ENCODE measurements around the gene AHNAK.
"Not testable (repeated sequence)": the region's sequence is repeated elsewhere in the genome, so short reads cannot be mapped to it uniquely, and the experiment has no call there.

Gene AHNAK

DNA sequence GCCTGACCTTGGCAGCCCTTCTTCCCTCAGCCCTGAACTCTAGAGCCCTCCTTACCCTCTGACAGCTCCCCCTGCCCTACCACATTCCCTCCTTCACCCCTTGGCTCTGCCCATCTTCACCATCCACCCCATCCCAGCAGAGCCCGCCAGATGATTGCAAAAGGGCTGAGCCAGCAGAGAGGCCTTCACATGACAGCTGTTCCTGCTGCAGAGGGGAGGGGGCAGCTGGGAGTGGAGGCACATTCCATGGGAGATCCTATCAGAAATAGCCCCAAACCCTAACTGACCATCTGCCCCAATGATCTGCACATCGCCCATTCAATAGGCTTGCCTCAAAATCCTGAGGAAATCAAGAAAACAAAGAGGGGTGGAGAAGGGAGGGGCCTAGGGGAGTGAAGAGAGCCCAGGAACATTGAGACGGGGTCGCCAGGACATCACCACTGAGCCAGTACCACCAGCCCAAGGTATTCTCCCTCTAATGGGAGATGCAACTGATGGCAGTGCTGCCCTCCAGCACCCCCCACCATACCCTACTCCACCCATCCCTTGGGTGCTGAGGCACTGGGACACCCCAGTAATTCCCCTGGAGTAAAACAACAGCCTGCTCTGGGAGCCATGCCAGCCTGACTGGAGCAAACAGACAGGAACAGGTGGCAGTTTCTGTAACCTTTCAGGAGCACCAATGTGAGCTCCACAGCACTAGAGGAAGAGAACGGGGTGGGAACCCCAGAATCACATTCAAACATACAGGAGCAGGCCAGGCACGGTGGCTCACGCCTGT lies 8.0 kb upstream of the AHNAK start:
- no peak for DNase-seq
- no peaks in the 10 kb centered on the region for H3K27me3 ChIP-seq (replicated peaks)

DNA sequence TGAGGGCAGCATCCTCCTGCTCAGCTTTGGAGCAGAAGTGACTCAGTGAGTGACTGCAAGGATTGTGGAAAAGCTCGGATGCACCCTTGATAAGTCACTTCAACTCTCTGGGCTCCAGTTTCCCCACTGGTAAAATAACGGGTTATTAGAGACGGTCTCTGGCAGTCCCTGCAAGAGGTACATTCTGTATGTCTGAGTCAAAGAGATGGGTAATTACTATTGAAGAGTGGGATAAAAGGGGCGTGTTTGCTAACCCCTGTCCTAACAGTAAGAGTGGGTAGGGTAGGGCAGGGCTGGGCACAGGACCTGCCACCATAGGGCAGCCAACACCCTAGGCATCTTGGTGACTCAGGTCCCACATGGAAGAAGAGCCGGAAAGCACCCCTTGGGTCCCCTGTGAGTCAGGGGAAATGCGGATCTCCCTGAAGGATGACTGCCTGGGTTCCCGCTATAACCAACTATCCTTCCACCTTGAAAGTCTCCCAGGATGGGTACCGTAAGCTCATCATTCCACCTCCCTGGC lies 7.3 kb upstream of the AHNAK start:
- DNase-seq, result peak; percentile 86
- H3K27ac ChIP-seq, result peak overlapping the region; percentile 86
- H3K27me3 ChIP-seq (replicated peaks), result no peaks in the 10 kb centered on the region
- H3K4me3 ChIP-seq (ENCODE audit: low read depth, low read length), result peak overlapping the region; percentile 40
- TF ChIP-seq, protein P1, sequence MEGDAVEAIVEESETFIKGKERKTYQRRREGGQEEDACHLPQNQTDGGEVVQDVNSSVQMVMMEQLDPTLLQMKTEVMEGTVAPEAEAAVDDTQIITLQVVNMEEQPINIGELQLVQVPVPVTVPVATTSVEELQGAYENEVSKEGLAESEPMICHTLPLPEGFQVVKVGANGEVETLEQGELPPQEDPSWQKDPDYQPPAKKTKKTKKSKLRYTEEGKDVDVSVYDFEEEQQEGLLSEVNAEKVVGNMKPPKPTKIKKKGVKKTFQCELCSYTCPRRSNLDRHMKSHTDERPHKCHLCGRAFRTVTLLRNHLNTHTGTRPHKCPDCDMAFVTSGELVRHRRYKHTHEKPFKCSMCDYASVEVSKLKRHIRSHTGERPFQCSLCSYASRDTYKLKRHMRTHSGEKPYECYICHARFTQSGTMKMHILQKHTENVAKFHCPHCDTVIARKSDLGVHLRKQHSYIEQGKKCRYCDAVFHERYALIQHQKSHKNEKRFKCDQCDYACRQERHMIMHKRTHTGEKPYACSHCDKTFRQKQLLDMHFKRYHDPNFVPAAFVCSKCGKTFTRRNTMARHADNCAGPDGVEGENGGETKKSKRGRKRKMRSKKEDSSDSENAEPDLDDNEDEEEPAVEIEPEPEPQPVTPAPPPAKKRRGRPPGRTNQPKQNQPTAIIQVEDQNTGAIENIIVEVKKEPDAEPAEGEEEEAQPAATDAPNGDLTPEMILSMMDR (IDR thresholded peaks at IDR 0.05; ENCODE audit: low read depth, low read length, missing control alignments), result no peak
- H3K36me3 ChIP-seq (replicated peaks), result peaks cover 17% of the 10 kb centered on the region
- in situ Hi-C loops (cut with HindIII; ENCODE audit: low pct_ligation_motif_present, low sequenced_read_pairs), result loop anchor here (25.0 kb wide), 1 partner anchor 167 kb away; no protein-coding TSS in a partner anchor

More for the DNA sequence above, 8.0 kb upstream of the AHNAK start:
- H3K36me3 ChIP-seq (replicated peaks), result peaks cover 24% of the 10 kb centered on the region
- in situ Hi-C loops (cut with HindIII; ENCODE audit: low pct_ligation_motif_present, low sequenced_read_pairs), result loop anchor here (25.0 kb wide), 1 partner anchor 167 kb away; no protein-coding TSS in a partner anchor
- no peak overlapping the region for H3K4me3 ChIP-seq (ENCODE audit: low read depth, low read length)
- peak overlapping the region; percentile 86 for H3K27ac ChIP-seq
- TF ChIP-seq, protein P1 (IDR thresholded peaks at IDR 0.05; ENCODE audit: low read depth, low read length, missing control alignments), result no peak

DNA sequence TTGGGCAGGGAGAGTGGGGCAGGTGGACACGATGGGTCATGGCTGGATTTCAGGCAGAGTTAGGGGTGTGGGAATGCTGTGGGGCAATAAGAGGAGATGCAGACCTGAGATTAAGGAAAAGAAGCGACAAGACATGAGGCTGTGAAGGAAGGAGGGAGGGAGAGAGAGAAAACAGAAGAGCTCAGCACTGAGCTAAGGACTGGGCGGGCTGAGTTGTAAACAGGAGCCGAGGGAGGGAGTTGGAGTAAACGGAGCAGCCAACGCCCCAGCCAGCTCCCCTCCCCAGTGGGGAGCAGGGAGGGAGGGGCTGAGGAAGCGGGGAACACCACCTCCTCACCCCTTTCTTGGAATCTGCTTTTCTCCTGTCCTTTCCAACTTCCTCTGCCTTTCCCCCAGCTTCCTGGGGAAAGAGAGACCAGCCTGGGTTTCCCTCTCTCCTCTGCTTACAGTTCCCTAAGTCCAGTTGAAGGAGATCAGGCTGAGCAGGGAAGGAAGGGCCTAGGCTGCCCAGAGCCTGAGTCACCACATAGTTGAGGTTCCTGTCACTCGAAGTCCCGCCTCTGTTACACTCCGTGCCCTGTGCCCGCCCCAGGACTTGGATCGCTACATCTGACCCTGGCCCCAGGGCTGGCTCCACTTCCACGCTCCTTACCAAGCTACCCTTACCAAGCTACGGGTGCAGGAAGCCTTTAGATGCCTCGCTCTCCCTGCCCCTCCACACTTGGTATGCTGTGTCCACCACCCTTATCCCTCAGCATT lies 6.7 kb upstream of the AHNAK start:
- DNase-seq, result peak; percentile 94
- H3K27ac ChIP-seq, result peak overlapping the region; percentile 86

DNA sequence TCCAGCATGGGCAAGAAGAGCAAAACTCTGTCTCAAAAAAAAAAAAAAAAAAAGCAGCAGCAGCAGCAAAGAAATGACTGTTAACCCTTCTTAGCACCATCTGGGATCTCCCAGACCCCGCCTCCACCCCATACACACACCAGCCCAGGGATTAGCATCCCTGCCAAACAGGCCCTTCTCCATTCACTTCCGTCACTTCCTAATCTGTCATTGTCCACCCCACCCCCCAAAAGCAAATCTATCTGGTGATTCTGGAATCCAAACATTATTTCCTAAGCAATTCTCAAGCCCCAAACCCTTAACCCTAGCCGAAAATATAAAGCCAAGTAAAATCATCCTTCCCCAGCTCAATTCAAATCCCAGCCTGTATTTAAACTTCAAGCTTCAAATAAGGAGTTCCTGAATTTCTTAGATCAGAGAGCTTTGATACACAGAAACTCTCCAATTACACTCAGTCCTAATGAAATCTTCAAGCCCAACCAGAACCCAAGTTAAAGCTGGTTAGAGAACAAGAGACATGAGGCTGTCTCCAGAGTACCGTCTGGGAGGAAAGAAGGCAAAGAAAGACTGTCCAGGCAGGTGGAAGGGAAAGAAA lies 6.0 kb upstream of the AHNAK start:
- Histone ChIP-seq H3K4me3 (ENCODE audit: low read depth, low read length) (peak overlapping the region; percentile 40), H3K36me3 (replicated peaks) (peaks cover 8% of the 10 kb centered on the region), H3K27me3 (replicated peaks) (no peaks in the 10 kb centered on the region), H3K27ac (peak overlapping the region; percentile 86)
- in situ Hi-C loops (cut with HindIII; ENCODE audit: low pct_ligation_motif_present, low sequenced_read_pairs), result loop anchor here (25.0 kb wide), 1 partner anchor 165 kb away; no protein-coding TSS in a partner anchor
- DNase-seq, result no peak
- TF ChIP-seq, protein P1 (IDR thresholded peaks at IDR 0.05; ENCODE audit: low read depth, low read length, missing control alignments), result no peak

More for the DNA sequence above, 6.7 kb upstream of the AHNAK start:
- peaks cover 12% of the 10 kb centered on the region for H3K36me3 ChIP-seq (replicated peaks)
- peak overlapping the region; percentile 40 for H3K4me3 ChIP-seq (ENCODE audit: low read depth, low read length)
- no peaks in the 10 kb centered on the region for H3K27me3 ChIP-seq (replicated peaks)
- TF ChIP-seq, protein P1 (IDR thresholded peaks at IDR 0.05; ENCODE audit: low read depth, low read length, missing control alignments), result no peak
- in situ Hi-C loops (cut with HindIII; ENCODE audit: low pct_ligation_motif_present, low sequenced_read_pairs), result loop anchor here (25.0 kb wide), 1 partner anchor 166 kb away; no protein-coding TSS in a partner anchor

DNA sequence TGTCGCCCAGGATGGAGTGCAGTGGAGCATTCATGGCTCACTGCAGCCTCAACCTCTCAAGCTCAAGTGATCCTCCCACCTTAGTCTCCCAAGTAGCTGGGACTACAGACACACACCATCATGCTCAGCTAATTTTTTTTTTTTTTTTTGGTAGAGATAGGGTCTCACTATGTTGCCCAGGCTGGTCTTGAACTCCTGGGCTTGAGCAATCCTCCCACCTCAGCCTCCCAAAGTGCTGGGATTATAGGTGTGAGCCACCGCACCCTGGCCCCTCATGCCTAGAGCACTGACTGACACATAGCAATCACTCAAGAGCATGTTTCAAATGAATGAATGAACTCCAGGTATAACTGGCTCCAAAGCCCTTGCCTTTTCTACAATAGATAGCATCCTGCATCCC lies 3.9 kb upstream of the AHNAK start:
- DNase-seq; H3K27ac ChIP-seq; H3K4me3 ChIP-seq (ENCODE audit: low read depth, low read length); H3K36me3 ChIP-seq (replicated peaks); H3K27me3 ChIP-seq (replicated peaks): not testable (repeated sequence)
- in situ Hi-C loops (cut with HindIII; ENCODE audit: low pct_ligation_motif_present, low sequenced_read_pairs), result loop anchor here (25.0 kb wide), 1 partner anchor 163 kb away; no protein-coding TSS in a partner anchor
